Endodermal cell (in vitro differentiated cells): Measurements from ENCODE around the gene RHEX. TPM values are rescaled to one million over a fixed set of nuclear protein-coding genes. Genes with fewer than 3 reads are reported as not detected.
A peak's percentile ranks its signal among the peaks of the same experiment; 100 is the strongest.

Source experiments
- DNase-seq: peaks from one replicate; pipeline ENCODE4 v3.0.0-alpha.2; 2017
- H3K27ac ChIP-seq: 2 replicates; pipeline ENCODE4 v1.5.1; 2013; ENCODE audit warnings: mild to moderate bottlenecking, low read depth, low read length, moderate library complexity
- H3K27me3 ChIP-seq: 2 replicates; pipeline ENCODE4 v1.6.1; 2013; ENCODE audit warnings: mild to moderate bottlenecking, low read length, moderate library complexity; ENCODE audit not compliant: insufficient read depth, control insufficient read depth, poor library complexity, severe bottlenecking
- H3K36me3 ChIP-seq: 2 replicates; pipeline ENCODE4 v1.7.0; 2013; ENCODE audit warnings: mild to moderate bottlenecking, low read length, moderate library complexity; ENCODE audit not compliant: control insufficient read depth, insufficient read depth
- H3K4me1 ChIP-seq: one replicate; pipeline ENCODE4 v1.7.0; 2013; ENCODE audit warnings: low read length; ENCODE audit not compliant: control insufficient read depth, insufficient read depth
- H3K4me3 ChIP-seq: 2 replicates; pipeline ENCODE4 v1.5.1; 2013; ENCODE audit warnings: mild to moderate bottlenecking, low read length, moderate library complexity
- H3K9ac ChIP-seq: 2 replicates; pipeline ENCODE4 v1.6.1; 2013; ENCODE audit warnings: mild to moderate bottlenecking, low read length, moderate library complexity; ENCODE audit not compliant: poor library complexity, severe bottlenecking; ENCODE audit errors: extremely low read depth
- H3K9me3 ChIP-seq: 2 replicates; pipeline ENCODE4 v1.6.1; 2013; ENCODE audit warnings: mild to moderate bottlenecking, low read length, moderate library complexity; ENCODE audit not compliant: control insufficient read depth
- H3K27ac Mint-ChIP-seq: 2 replicates; pipeline ENCODE4 v1.8.0; 2020; ENCODE audit warnings: mixed read lengths
- H3K27me3 Mint-ChIP-seq: 2 replicates; pipeline ENCODE4 v1.8.0; 2021; ENCODE audit warnings: mild to moderate bottlenecking, mixed read lengths; ENCODE audit not compliant: insufficient read depth
- H3K36me3 Mint-ChIP-seq: 2 replicates; pipeline ENCODE4 v1.8.0; 2020; ENCODE audit warnings: low read depth, mixed read lengths
- H3K4me1 Mint-ChIP-seq: 2 replicates; pipeline ENCODE4 v1.8.0; 2020; ENCODE audit warnings: mixed read lengths
- H3K4me3 Mint-ChIP-seq: 2 replicates; pipeline ENCODE4 v1.8.0; 2020; ENCODE audit warnings: mild to moderate bottlenecking, moderate library complexity, mixed read lengths
- H3K9me3 Mint-ChIP-seq: 2 replicates; pipeline ENCODE4 v1.8.0; 2020; ENCODE audit warnings: mild to moderate bottlenecking, mixed read lengths
- CTCF ChIP-seq: fragments of 200-600 bp; sonication (generic); conservative IDR thresholded peaks from 2 replicates; pipeline ENCODE4 v1.5.0; 2021; ENCODE audit warnings: antibody characterized with exemption, mild to moderate bottlenecking
- WGBS, 2 experiments: methylation state at CpG; one replicate each; pipeline versions ENCODE4 v1.1.5 to v1.1.7; 2013; ENCODE audit warnings: missing lambda C conversion rate in 2 of 2, mixed read lengths in 1 of 2; ENCODE audit not compliant: insufficient coverage in 1 of 2, insufficient read length in 1 of 2; 5-methylcytosine and 5-hydroxymethylcytosine counted together
- total RNA-seq, 2 donors: library from RNA; stranded (reverse); fragmentation: NEBNext Ultra II Directional in 1 of 2; extraction: Animal tissue kit (Norgen Biotek cat#: 25700) in 1 of 2; gene quantifications; 2 replicates in 1 of 2; 3 replicates in 1 of 2; pipeline ENCODE4 v1.2.1, GENCODE V29; 2021

RHEX gene
- total RNA-seq, 2 donors from 2014 or later, result not detected

DNA sequence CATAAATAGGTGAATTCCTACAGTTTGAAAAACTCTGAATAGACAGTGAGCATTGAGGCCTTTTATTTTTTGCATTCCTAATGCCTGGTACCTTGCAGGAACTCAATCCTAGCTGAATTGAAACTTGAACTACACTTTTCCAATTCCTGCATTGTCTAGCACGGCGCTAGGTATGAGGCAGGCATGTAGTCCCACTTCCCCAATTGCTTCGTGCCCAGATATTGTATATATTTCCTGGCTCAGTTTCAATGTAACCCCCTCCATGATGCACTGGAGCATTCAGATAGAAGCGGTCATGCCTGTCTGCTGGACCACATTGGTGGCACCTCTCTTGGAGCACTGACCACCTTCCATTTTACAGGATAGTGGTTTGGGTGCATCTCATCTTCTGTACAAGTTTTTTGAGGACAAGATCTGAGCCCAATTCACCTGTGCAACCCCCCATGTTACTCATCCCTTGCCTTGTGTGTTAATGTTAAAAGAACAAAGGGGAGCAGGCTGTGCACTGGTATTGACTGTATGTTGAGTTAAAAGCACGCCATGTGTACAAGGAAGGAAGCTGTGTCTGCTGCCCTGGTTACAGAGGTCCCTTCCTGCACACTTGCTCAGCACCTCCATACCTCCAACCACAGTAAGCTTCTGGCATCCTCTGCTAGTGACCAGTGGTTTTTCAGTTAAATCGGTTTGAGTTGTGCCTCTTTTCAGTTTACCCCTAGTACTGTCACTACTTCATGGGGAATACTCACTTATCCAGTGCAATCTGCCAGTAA lies 39.8 kb upstream of the RHEX start:
- Histone ChIP-seq H3K36me3 (no peaks in the 10 kb centered on the region), H3K27ac (no peak overlapping the region), H3K4me3 (no peak overlapping the region), H3K9me3 (no peaks in the 10 kb centered on the region), H3K9ac (no peak overlapping the region), H3K4me1 (no peaks in the 10 kb centered on the region), H3K27me3 (no peaks in the 10 kb centered on the region)
- H3K9me3 Mint-ChIP-seq, result no peaks in the 10 kb centered on the region
- H3K4me3 Mint-ChIP-seq, result no peak overlapping the region
- 94 to 100% methylated on average over 4 to 6 of the region's 6 CpGs for WGBS, 2 experiments
- no peak overlapping the region for H3K27ac Mint-ChIP-seq
- peak; percentile 13 for DNase-seq
- peaks cover 6% of the 10 kb centered on the region for H3K27me3 Mint-ChIP-seq
- H3K36me3 Mint-ChIP-seq, result no peaks in the 10 kb centered on the region
- TF ChIP-seq CTCF, result no peak
- H3K4me1 Mint-ChIP-seq, result peaks cover 6% of the 10 kb centered on the region

GRCh38 chr1:206014601-206015000 lies 38.4 kb upstream of the RHEX start:
- peaks cover 6% of the 10 kb centered on the region for H3K4me1 Mint-ChIP-seq
- Histone ChIP-seq H3K4me1 (no peaks in the 10 kb centered on the region), H3K36me3 (no peaks in the 10 kb centered on the region), H3K27ac (no peak overlapping the region), H3K27me3 (no peaks in the 10 kb centered on the region), H3K4me3 (no peak overlapping the region), H3K9me3 (no peaks in the 10 kb centered on the region), H3K9ac (no peak overlapping the region)
- H3K4me3 Mint-ChIP-seq, result no peak overlapping the region
- no peak for DNase-seq
- H3K36me3 Mint-ChIP-seq, result no peaks in the 10 kb centered on the region
- TF ChIP-seq CTCF, result no peak
- WGBS, 2 experiments, result 86 to 95% methylated on average over 3 to 5 of the region's 5 CpGs
- H3K9me3 Mint-ChIP-seq, result no peaks in the 10 kb centered on the region
- H3K27me3 Mint-ChIP-seq, result peaks cover 6% of the 10 kb centered on the region
- H3K27ac Mint-ChIP-seq, result no peak overlapping the region

GRCh38 chr1:206015071-206015470 lies 37.9 kb upstream of the RHEX start:
- Histone ChIP-seq H3K4me3 (no peak overlapping the region), H3K27ac (no peak overlapping the region), H3K4me1 (no peaks in the 10 kb centered on the region), H3K36me3 (no peaks in the 10 kb centered on the region), H3K9me3 (no peaks in the 10 kb centered on the region), H3K27me3 (no peaks in the 10 kb centered on the region), H3K9ac (no peak overlapping the region)
- Mint-ChIP-seq H3K36me3 (no peaks in the 10 kb centered on the region), H3K27me3 (peaks cover 6% of the 10 kb centered on the region), H3K27ac (no peak overlapping the region), H3K4me1 (peaks cover 6% of the 10 kb centered on the region), H3K9me3 (no peaks in the 10 kb centered on the region), H3K4me3 (no peak overlapping the region)
- no peak for TF ChIP-seq CTCF
- WGBS, 2 experiments, result 74 to 91% methylated on average over 1 of the region's 1 CpG
- no peak for DNase-seq
